ENCODE data around the gene IRF8. TPM values are rescaled to one million over a fixed set of nuclear protein-coding genes. Genes with fewer than 3 reads are reported as not detected.
A peak's percentile ranks its signal among the peaks of the same experiment; 100 is the strongest.

Gene IRF8
- total and polyA plus RNA-seq, 2 donors (not counting 1 experiment from before 2014, with no cell fraction given) = 0.14 TPM; not detected in 1

DNA sequence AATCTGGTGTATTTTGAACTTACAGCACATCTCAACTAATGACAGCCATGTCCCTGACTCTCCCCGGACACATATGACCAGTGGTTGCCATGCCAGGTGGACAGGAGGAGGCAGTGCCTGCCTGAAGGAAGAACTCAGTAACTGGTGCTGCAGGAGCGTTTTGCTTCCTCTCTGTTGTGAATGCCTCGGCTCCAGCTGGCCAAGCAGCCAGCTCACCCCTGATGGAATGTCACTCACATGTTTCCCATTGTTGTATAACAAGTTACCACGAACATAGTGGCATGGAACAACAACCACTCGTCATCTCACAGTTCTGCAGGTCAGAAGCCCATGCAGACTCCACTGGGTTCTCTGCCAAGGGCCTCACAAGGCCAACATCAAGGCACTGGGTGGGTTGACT lies 20.1 kb upstream of the IRF8 start:
- no peaks in the 10 kb centered on the region for H3K9me3 ChIP-seq (ENCODE audit: control insufficient read depth, insufficient read depth, low read depth, low read length)
- H3K9ac ChIP-seq (ENCODE audit: insufficient read depth, low read length) = no peak overlapping the region
- no peak overlapping the region for H3K27ac ChIP-seq (ENCODE audit: insufficient read depth, low read length)
- H4K20me1 ChIP-seq (ENCODE audit: control insufficient read depth, extremely low read depth, insufficient read depth, low read length) = no peaks in the 10 kb centered on the region
- H3K36me3 ChIP-seq (ENCODE audit: control insufficient read depth, insufficient read depth, low read length) = no peaks in the 10 kb centered on the region
- H3K4me1 ChIP-seq (ENCODE audit: control insufficient read depth, extremely low read depth, insufficient read depth, low read length) = no peaks in the 10 kb centered on the region
- no peaks in the 10 kb centered on the region for H3K79me2 ChIP-seq (ENCODE audit: control insufficient read depth, insufficient read depth, low read length)
- no peak overlapping the region for H3K4me2 ChIP-seq (ENCODE audit: extremely low read depth, insufficient read depth, low read length)
- DNase-seq (ENCODE audit: low read depth in 2 of 2) = peak; percentile 60 to 69
- H2AFZ ChIP-seq (ENCODE audit: low read length) = no peak overlapping the region
- H3K4me3 ChIP-seq (replicated peaks in 1 of 4; ENCODE audit: control extremely low read depth in 1 of 4, insufficient read depth in 1 of 4, low read depth in 3 of 4, low read length in 4 of 4) = no peak overlapping the region
- TF ChIP-seq, protein P1, sequence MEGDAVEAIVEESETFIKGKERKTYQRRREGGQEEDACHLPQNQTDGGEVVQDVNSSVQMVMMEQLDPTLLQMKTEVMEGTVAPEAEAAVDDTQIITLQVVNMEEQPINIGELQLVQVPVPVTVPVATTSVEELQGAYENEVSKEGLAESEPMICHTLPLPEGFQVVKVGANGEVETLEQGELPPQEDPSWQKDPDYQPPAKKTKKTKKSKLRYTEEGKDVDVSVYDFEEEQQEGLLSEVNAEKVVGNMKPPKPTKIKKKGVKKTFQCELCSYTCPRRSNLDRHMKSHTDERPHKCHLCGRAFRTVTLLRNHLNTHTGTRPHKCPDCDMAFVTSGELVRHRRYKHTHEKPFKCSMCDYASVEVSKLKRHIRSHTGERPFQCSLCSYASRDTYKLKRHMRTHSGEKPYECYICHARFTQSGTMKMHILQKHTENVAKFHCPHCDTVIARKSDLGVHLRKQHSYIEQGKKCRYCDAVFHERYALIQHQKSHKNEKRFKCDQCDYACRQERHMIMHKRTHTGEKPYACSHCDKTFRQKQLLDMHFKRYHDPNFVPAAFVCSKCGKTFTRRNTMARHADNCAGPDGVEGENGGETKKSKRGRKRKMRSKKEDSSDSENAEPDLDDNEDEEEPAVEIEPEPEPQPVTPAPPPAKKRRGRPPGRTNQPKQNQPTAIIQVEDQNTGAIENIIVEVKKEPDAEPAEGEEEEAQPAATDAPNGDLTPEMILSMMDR (conservative IDR thresholded peaks at IDR 0.05 in 1 of 2, IDR thresholded peaks at IDR 0.05 in 1 of 2; ENCODE audit: low read depth in 1 of 2, low read length in 2 of 2) = no peak
- TF ChIP-seq EZH2 (IDR thresholded peaks at IDR 0.05; ENCODE audit: low read length, missing control alignments) = no peak
- peaks cover 20% of the 10 kb centered on the region for H3K27me3 ChIP-seq (ENCODE audit: control insufficient read depth, insufficient read depth, low read length)

DNA sequence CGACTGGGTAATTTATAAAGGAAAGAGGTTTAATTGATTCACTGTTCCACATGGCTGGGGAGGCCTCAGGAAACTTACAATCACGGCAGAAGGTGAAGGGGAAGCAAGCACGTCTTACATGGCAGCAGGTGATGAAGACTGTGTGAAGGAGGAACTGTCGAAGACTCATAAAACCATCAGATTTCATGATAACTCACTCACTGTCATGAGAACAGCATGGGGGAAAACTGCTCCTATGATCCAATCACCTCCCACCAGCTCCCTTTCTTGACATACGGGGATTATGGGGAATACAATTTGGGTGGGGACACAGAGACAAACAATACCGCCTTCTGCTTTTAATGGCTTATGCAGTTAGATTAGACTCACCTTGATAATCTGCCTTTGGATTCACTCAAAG lies 19.4 kb upstream of the IRF8 start:
- Histone ChIP-seq H3K36me3 (ENCODE audit: control insufficient read depth, insufficient read depth, low read length) (no peaks in the 10 kb centered on the region), H3K9me3 (ENCODE audit: control insufficient read depth, insufficient read depth, low read depth, low read length) (no peaks in the 10 kb centered on the region), H3K4me1 (ENCODE audit: control insufficient read depth, extremely low read depth, insufficient read depth, low read length) (no peaks in the 10 kb centered on the region), H4K20me1 (ENCODE audit: control insufficient read depth, extremely low read depth, insufficient read depth, low read length) (no peaks in the 10 kb centered on the region), H2AFZ (ENCODE audit: low read length) (no peak overlapping the region), H3K9ac (ENCODE audit: insufficient read depth, low read length) (no peak overlapping the region), H3K4me3 (replicated peaks in 1 of 4; ENCODE audit: control extremely low read depth in 1 of 4, insufficient read depth in 1 of 4, low read depth in 3 of 4, low read length in 4 of 4) (no peak overlapping the region), H3K79me2 (ENCODE audit: control insufficient read depth, insufficient read depth, low read length) (no peaks in the 10 kb centered on the region), H3K4me2 (ENCODE audit: extremely low read depth, insufficient read depth, low read length) (no peak overlapping the region), H3K27me3 (ENCODE audit: control insufficient read depth, insufficient read depth, low read length) (peaks cover 25% of the 10 kb centered on the region), H3K27ac (ENCODE audit: insufficient read depth, low read length) (no peak overlapping the region)
- TF ChIP-seq, protein P1 (conservative IDR thresholded peaks at IDR 0.05 in 1 of 2, IDR thresholded peaks at IDR 0.05 in 1 of 2; ENCODE audit: low read depth in 1 of 2, low read length in 2 of 2) = no peak
- TF ChIP-seq EZH2 (IDR thresholded peaks at IDR 0.05; ENCODE audit: low read length, missing control alignments) = no peak
- no peak for DNase-seq (ENCODE audit: low read depth in 2 of 2)

GRCh38 chr16:85879975-85880831 lies 18.8 kb upstream of the IRF8 start:
- Histone ChIP-seq H3K27ac (ENCODE audit: insufficient read depth, low read length) (no peak overlapping the region), H3K27me3 (ENCODE audit: control insufficient read depth, insufficient read depth, low read length) (peaks cover 25% of the 10 kb centered on the region), H3K4me3 (replicated peaks in 1 of 4; ENCODE audit: control extremely low read depth in 1 of 4, insufficient read depth in 1 of 4, low read depth in 3 of 4, low read length in 4 of 4) (no peak overlapping the region), H2AFZ (ENCODE audit: low read length) (no peak overlapping the region), H3K9ac (ENCODE audit: insufficient read depth, low read length) (no peak overlapping the region), H3K9me3 (ENCODE audit: control insufficient read depth, insufficient read depth, low read depth, low read length) (no peaks in the 10 kb centered on the region), H4K20me1 (ENCODE audit: control insufficient read depth, extremely low read depth, insufficient read depth, low read length) (no peaks in the 10 kb centered on the region), H3K4me1 (ENCODE audit: control insufficient read depth, extremely low read depth, insufficient read depth, low read length) (no peaks in the 10 kb centered on the region), H3K4me2 (ENCODE audit: extremely low read depth, insufficient read depth, low read length) (no peak overlapping the region), H3K36me3 (ENCODE audit: control insufficient read depth, insufficient read depth, low read length) (no peaks in the 10 kb centered on the region), H3K79me2 (ENCODE audit: control insufficient read depth, insufficient read depth, low read length) (no peaks in the 10 kb centered on the region)
- DNase-seq (ENCODE audit: low read depth in 2 of 2) = no peak
- TF ChIP-seq, protein P1 (conservative IDR thresholded peaks at IDR 0.05 in 1 of 2, IDR thresholded peaks at IDR 0.05 in 1 of 2; ENCODE audit: low read depth in 1 of 2, low read length in 2 of 2) = no peak
- TF ChIP-seq EZH2 (IDR thresholded peaks at IDR 0.05; ENCODE audit: low read length, missing control alignments) = no peak
